Measurements from ENCODE around the gene LMBR1.

GRCh38 chr7:156759579-156760202, 133.3 kb downstream of the LMBR1 start:
- TF ChIP-seq ZNF260 (CRISPR knock-in tag; IDR thresholded peaks at IDR 0.05; ENCODE audit: borderline replicate concordance, low read depth) (no peak), ARHGAP35 (CRISPR knock-in tag; IDR thresholded peaks at IDR 0.05; ENCODE audit: borderline replicate concordance) (no peak), TCF7 (IDR thresholded peaks at IDR 0.05; ENCODE audit: low read depth) (no peak), SETDB1 (CRISPR knock-in tag; IDR thresholded peaks at IDR 0.05; ENCODE audit: borderline replicate concordance) (no peak), IRF1 (CRISPR knock-in tag; IDR thresholded peaks at IDR 0.05; ENCODE audit: low read depth) (no peak), NONO (IDR thresholded peaks at IDR 0.05) (no peak), NONO (CRISPR knock-in tag; conservative IDR thresholded peaks at IDR 0.05) (no peak), MTA3 (CRISPR knock-in tag; IDR thresholded peaks at IDR 0.05) (no peak), ATF3 (CRISPR knock-in tag; IDR thresholded peaks at IDR 0.05) (no peak), ZNF773 (CRISPR knock-in tag; IDR thresholded peaks at IDR 0.05; ENCODE audit: borderline replicate concordance) (no peak), ARNTL (CRISPR knock-in tag; IDR thresholded peaks at IDR 0.05) (no peak), ESRRA (CRISPR knock-in tag; IDR thresholded peaks at IDR 0.05; ENCODE audit: low read depth) (no peak), DR1 (CRISPR knock-in tag; IDR thresholded peaks at IDR 0.05) (no peak)
- TF ChIP-seq, protein P1, sequence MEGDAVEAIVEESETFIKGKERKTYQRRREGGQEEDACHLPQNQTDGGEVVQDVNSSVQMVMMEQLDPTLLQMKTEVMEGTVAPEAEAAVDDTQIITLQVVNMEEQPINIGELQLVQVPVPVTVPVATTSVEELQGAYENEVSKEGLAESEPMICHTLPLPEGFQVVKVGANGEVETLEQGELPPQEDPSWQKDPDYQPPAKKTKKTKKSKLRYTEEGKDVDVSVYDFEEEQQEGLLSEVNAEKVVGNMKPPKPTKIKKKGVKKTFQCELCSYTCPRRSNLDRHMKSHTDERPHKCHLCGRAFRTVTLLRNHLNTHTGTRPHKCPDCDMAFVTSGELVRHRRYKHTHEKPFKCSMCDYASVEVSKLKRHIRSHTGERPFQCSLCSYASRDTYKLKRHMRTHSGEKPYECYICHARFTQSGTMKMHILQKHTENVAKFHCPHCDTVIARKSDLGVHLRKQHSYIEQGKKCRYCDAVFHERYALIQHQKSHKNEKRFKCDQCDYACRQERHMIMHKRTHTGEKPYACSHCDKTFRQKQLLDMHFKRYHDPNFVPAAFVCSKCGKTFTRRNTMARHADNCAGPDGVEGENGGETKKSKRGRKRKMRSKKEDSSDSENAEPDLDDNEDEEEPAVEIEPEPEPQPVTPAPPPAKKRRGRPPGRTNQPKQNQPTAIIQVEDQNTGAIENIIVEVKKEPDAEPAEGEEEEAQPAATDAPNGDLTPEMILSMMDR (CRISPR knock-in tag; IDR thresholded peaks at IDR 0.05), result no peak

All from HepG2 (cell line).